Tibial artery (tissue), 4 donors: ENCODE measurements around the gene CHCHD4.

Experiments used
- DNase-seq, 2 donors: peaks; one replicate each; pipeline ENCODE4 v3.0.0-alpha.2; 2019
- H3K27ac ChIP-seq, 2 donors: fragments of 200-600 bp; sonication (generic) in 1 of 2; 1 replicate in 1 of 2; 2 replicates in 1 of 2; pipeline ENCODE4 v1.5.1; 2018 to 2019; ENCODE audit warnings: mild to moderate bottlenecking in 1 of 2
- H3K27me3 ChIP-seq, 2 donors: fragments of 200-600 bp; sonication (generic) in 1 of 2; one replicate each; pipeline versions ENCODE4 v1.5.1 to v1.6.0; 2016 to 2019
- H3K36me3 ChIP-seq, 3 donors: fragments of 200-600 bp; sonication (generic) in 2 of 3; one replicate each; pipeline ENCODE4 v1.5.1; 2016 to 2019; ENCODE audit warnings: mild to moderate bottlenecking in 2 of 3
- H3K4me1 ChIP-seq, 4 donors: fragments of 200-600 bp; sonication (generic) in 2 of 4; 1 replicate in 3 of 4; 2 replicates in 1 of 4; pipeline ENCODE4 v1.5.1; 2016 to 2019
- H3K4me3 ChIP-seq, 2 donors: fragments of 200-600 bp; sonication (generic) in 1 of 2; 1 replicate in 1 of 2; 2 replicates in 1 of 2; pipeline ENCODE4 v1.5.1; 2018 to 2019; ENCODE audit warnings: mild to moderate bottlenecking in 2 of 2
- H3K9me3 ChIP-seq, 3 donors: fragments of 200-600 bp; sonication (generic) in 1 of 3; one replicate each; pipeline ENCODE4 v1.5.1; 2016 to 2019
- intact Hi-C: fragments of 100-400 bp; cut with DNase I; formaldehyde crosslinking; loops from one replicate; pipeline ENCODE4 v1.15.0; 2023; ENCODE audit warnings: low total_unique reads
- TF ChIP-seq, protein P1 (sequence below), 2 experiments: fragments of 200-600 bp in 1 of 2; fragments of 450-650 bp in 1 of 2; IDR thresholded peaks; one replicate each; pipeline ENCODE4 v1.5.1; 2017 to 2019; ENCODE audit warnings: antibody characterized with exemption in 2 of 2, mild to moderate bottlenecking in 1 of 2, moderate library complexity in 1 of 2

The CHCHD4 gene

DNA sequence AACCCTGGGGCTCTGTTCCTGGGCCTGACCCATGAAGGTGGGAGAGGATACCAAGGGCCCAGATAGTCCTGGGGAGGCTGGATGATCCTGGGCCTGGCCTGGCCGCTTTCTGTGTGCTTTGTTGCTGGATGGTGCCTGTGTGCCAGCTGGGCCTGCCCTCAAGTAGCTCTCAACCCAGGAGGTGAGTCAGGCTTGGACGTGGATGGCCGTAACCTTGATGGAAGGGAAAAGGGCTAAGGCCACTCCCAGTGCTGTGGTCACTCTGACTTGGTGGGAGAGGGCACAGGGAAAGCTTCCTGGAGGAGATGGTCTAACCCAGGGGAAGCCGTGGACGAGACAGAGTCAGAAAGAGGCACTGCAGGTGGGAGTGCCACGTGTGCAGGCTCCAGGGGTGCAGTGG is 9.6 kb upstream of the CHCHD4 start:
- Histone ChIP-seq H3K4me1 (peaks cover 0 to 24% (median 18%) of the 10 kb centered on the region in 4 donors), H3K27ac (no peak overlapping the region), H3K27me3 (no peaks in the 10 kb centered on the region), H3K4me3 (no peak overlapping the region), H3K9me3 (no peaks in the 10 kb centered on the region), H3K36me3 (peaks cover 85 to 97% (median 86%) of the 10 kb centered on the region in 3 donors)
- DNase-seq: no peak
- TF ChIP-seq, protein P1, sequence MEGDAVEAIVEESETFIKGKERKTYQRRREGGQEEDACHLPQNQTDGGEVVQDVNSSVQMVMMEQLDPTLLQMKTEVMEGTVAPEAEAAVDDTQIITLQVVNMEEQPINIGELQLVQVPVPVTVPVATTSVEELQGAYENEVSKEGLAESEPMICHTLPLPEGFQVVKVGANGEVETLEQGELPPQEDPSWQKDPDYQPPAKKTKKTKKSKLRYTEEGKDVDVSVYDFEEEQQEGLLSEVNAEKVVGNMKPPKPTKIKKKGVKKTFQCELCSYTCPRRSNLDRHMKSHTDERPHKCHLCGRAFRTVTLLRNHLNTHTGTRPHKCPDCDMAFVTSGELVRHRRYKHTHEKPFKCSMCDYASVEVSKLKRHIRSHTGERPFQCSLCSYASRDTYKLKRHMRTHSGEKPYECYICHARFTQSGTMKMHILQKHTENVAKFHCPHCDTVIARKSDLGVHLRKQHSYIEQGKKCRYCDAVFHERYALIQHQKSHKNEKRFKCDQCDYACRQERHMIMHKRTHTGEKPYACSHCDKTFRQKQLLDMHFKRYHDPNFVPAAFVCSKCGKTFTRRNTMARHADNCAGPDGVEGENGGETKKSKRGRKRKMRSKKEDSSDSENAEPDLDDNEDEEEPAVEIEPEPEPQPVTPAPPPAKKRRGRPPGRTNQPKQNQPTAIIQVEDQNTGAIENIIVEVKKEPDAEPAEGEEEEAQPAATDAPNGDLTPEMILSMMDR (IDR thresholded peaks at IDR 0.05): no peak
- intact Hi-C loops: no loop called here

DNA sequence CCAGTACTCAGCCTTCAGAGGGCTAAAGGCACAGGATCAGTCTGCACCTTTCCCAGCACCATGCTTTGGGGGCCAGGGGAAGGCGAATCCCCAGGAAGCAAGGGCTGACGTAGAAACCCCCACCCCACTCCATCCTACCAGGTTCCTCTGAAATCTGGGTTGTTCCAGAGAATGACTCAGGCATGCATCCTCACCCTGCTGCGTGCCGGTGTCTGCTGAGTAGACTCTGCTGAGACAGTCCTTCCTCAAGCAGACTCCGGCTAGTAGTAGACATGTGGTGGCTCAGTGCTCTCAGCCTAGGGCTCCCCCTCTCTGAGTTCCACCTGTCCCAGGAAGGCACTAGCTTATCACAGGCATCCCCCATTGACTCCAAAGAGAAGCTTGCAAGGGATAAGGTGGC is 9.2 kb upstream of the CHCHD4 start:
- Histone ChIP-seq H3K27ac (no peak overlapping the region), H3K36me3 (peaks cover 84 to 95% (median 86%) of the 10 kb centered on the region in 3 donors)
- intact Hi-C loops: no loop called here

DNA sequence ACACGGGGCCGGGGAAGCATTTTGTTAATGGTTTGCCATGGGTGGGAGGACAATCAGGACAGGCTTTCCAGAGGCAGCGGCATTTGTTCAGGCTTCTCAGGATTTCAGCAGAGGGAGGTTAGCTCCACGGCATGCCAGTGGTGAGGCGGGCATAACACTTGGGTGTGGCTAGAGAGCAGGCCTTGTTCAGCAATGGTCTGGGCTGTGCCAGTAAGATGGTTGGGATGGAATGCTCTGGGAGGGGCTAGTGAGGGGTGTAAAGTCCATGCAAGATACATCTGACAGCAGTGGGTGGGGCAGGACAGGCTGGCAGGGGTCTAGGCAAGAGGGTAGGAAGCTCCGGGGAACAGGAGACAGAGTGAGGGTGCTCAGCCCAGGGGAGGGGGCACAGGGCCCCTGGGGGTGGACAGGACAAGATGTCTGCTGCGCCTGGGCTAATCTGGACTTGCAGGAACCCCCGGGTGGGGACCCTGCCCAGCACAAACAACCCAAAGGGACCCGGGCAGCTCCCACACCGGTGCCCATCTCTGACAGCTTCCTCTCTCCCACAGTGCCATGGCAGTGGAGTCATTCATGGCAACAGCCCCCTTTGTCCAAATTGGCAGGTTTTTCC is 8.6 kb upstream of the CHCHD4 start:
- DNase-seq: no peak
- H3K4me1 ChIP-seq: peaks cover 0 to 24% (median 17%) of the 10 kb centered on the region in 4 donors
- H3K36me3 ChIP-seq: peaks cover 82 to 94% (median 87%) of the 10 kb centered on the region in 3 donors
- intact Hi-C loops: no loop called here
- TF ChIP-seq, protein P1 (IDR thresholded peaks at IDR 0.05): no peak
- no peak overlapping the region for H3K27ac ChIP-seq
- no peak overlapping the region for H3K4me3 ChIP-seq
- no peaks in the 10 kb centered on the region for H3K27me3 ChIP-seq
- H3K9me3 ChIP-seq: no peaks in the 10 kb centered on the region

More for the DNA sequence above, 9.2 kb upstream of the CHCHD4 start:
- peaks cover 0 to 24% (median 18%) of the 10 kb centered on the region in 4 donors for H3K4me1 ChIP-seq
- DNase-seq: no peak
- H3K9me3 ChIP-seq: no peaks in the 10 kb centered on the region
- H3K27me3 ChIP-seq: no peaks in the 10 kb centered on the region
- no peak overlapping the region for H3K4me3 ChIP-seq
- TF ChIP-seq, protein P1 (IDR thresholded peaks at IDR 0.05): no peak

DNA sequence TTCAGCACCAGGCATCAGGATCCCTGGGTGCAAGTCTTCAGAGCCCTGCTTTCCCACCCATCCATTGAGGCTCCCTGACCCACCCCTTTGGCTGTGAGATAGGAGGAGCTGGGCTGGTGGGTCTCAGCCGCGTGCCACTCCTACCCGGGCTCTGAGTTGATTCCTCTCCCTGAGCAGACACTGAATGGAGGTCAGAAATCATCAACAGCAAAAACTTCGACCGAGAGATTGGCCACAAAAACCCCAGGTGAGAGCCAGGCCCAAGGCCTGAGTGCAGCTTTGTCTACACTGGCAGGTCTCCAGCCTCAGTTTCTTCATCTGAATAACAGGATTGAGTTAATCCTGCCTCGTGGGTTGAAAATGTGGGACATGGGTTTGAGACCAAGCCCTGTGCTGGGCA is 8.0 kb upstream of the CHCHD4 start:
- peak overlapping the region in 1 of 2 donors; percentile 0 for H3K27ac ChIP-seq
- H3K27me3 ChIP-seq: no peaks in the 10 kb centered on the region
- H3K9me3 ChIP-seq: no peaks in the 10 kb centered on the region
- intact Hi-C loops: no loop called here
- H3K4me1 ChIP-seq: peaks cover 0 to 24% (median 13%) of the 10 kb centered on the region in 4 donors
- H3K4me3 ChIP-seq: no peak overlapping the region
- peaks cover 76 to 94% (median 91%) of the 10 kb centered on the region in 3 donors for H3K36me3 ChIP-seq
- TF ChIP-seq, protein P1 (IDR thresholded peaks at IDR 0.05): no peak
- no peak for DNase-seq

DNA sequence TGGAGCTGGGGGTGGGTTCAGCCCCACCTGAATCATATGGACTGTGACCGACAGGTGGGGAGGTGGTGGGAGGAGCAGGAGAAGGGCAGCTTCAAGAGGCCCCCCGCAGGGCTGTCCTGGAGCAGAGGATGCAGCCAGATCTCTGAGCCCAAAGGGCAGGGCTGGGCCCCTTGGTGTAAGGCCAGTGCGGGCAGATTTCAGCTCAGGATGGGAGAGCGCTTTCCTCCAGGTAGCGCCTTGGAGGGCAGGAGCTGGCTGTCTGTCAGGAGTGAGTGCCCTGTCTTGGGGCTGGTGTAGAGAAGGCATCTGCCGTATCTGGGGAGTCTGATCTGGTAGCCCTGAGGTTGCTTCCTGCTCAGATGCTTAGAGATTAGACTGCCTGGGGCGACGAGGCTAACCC is 7.5 kb upstream of the CHCHD4 start:
- intact Hi-C loops: no loop called here
- H3K4me1 ChIP-seq: peaks cover 0 to 24% (median 12%) of the 10 kb centered on the region in 4 donors
- peak overlapping the region in 1 of 2 donors; percentile 0 for H3K27ac ChIP-seq
- TF ChIP-seq, protein P1 (IDR thresholded peaks at IDR 0.05): no peak
- H3K9me3 ChIP-seq: no peaks in the 10 kb centered on the region
- H3K27me3 ChIP-seq: no peaks in the 10 kb centered on the region
- H3K36me3 ChIP-seq: peaks cover 76 to 90% (median 89%) of the 10 kb centered on the region in 3 donors
- no peak for DNase-seq
- no peak overlapping the region for H3K4me3 ChIP-seq
